Activated naive CD4-positive, alpha-beta T cell treated with anti-CD3 and anti-CD28 coated beads, Interleukin-2, amount 50 U/mL, for 16 hours (primary cell): ENCODE results near the gene TANK.
"Not testable (repeated sequence)": the region's sequence is repeated elsewhere in the genome, so short reads cannot be mapped to it uniquely, and the experiment has no call there.

Experiments
- DNase-seq: peaks from one replicate; pipeline ENCODE4 v3.0.0-alpha.2; 2020

TANK gene

DNA sequence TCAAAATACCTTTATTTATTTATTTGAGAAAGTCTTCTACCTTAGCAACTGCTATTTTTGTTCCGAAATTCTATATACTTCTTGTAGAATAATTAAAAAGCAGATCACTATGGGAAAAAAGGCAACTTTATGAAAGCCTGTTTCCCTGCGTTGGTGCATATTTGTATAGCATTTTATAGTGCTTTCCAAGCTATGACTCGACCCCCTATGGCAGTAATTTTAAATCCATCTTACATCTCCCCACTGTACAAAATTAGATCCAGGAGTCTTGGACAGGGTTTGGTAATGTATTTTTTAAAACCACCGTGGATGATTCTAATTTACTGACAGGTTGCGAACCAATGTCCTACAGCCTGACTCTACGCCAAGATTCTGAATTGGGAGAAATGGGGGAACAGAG is 10.1 kb downstream of the TANK start:
- DNase-seq: no peak

GRCh38 chr2:161170958-161171932 is 11.0 kb downstream of the TANK start:
- no peak for DNase-seq

GRCh38 chr2:161172901-161173540 is 12.8 kb downstream of the TANK start:
- DNase-seq: no peak

- DNase-seq: no peak
These were observed 13.4 kb downstream of the TANK start for GRCh38 chr2:161173541-161174194.

- DNase-seq: no peak
These were observed 17.7 kb downstream of the TANK start for GRCh38 chr2:161177969-161178368.

DNA sequence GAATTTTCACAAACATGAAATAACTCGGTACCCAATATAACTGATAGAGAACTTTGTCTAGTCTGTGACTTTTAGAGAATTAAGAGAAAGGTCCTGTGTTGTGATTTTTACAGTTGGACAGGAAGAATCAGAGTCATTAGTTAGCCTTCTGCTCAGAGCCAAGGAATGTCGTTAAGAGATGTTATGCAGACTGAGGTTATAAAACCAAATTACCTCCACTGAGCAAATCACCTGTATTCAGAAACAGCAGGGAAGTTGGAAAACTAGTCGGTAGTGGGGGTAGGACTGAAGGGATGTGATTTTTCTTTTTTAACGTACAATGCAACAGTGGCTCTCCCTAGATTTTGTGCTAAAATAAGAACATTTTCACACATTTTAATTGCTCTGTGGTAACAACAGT is 18.5 kb downstream of the TANK start:
- no peak for DNase-seq

DNA sequence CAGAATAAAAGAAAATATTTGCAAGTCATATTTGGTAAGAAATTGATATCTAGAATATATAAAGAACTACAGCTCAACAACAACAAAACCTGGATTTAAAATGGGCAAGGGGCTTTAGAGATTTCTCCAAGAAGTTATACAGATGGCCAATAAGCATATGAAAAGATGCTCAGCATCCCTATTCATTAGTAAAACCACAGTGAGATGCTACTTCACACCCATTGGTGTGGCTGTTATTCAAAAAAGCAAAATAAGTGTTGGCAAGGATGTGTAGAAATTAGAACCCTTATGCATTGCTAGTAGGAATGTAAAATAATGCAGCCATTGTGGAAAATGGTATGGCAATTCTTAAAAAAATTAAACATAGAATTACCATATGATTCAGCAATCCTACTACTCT is 29.8 kb downstream of the TANK start:
- DNase-seq: no peak

DNA sequence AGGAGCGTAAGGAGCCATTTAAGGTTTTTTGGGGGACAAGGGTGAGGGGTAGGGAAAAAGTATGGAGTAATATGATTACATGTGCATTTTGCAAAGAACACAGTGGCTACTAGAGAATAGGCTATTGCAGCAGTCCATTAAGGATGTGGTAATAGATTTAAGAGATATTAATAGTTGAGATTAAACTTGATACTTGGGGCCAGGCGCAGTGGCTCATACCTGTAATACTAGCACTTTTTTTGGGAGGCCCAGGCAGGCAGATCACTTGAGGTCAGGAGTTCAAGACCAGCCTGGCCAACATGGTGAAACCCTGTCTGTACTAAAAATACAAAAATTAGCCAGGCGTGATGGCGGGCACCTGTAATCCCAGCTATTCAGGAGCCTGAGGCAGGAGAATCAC is 35.4 kb downstream of the TANK start:
- not testable (repeated sequence) for DNase-seq

GRCh38 chr2:161199912-161200701 is 39.9 kb downstream of the TANK start:
- no peak for DNase-seq

DNA sequence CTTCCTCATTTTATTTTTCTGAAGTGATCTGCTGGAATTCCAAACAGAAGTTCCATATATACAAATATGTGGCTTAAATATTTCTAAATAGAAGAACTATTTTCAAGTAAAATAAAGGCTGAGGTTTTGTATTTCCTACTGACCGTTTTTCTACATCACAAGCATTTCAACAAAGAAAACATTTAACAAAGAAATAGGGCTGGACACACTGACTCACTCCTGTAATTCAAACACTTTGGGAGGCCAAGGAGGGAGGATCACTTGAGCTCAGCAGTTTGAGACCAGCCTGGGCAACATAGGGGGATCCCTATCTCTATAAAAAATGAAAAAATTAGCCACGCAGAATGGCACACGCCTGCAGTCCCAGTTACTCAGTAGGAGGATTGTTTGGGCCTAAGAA is 44.6 kb downstream of the TANK start:
- no peak for DNase-seq

DNA sequence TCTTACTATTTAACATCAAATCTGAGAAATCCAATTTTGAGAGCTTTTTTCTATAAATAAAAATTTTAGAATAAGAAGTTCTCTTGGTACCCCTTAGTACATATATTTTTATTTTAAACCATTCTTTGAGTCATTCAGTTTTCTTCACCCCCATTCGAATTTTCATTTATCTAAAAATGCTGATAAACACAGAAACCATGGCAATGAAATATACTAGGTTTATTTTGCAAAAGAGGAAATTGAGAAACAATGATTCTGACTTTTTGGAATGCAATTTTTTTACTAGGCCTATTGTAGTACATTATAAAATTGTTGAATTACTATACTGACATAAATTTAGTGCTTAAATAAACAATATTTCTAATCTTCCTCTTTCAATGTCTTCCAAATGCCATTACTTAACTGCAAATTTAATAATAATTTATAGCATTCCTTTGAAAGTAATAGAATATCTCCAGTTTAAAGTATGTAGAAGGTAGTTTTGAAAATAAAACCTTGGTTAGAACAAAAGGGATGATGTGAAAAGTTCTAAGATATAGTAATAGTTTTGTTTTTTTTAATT is 46.3 kb downstream of the TANK start:
- no peak for DNase-seq

DNA sequence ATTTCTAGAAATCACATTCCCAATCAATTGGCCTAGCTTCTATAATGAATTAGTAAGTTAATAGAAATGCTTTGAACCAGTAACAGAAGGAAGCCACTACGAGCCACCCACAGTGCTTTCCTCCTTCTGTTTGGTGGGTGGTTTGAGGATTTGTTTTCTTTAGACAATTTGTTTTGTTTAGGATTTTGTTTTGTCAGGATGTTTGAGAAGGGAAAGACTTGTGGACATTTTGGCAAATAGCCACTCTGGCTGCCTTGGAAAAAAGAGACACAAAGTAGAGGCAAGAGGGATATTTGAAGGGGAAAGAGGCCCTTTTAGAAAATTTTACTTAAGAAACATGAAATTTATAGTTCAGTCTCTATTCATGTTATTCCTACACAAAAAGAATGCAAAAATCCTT is 47.7 kb downstream of the TANK start:
- no peak for DNase-seq

DNA sequence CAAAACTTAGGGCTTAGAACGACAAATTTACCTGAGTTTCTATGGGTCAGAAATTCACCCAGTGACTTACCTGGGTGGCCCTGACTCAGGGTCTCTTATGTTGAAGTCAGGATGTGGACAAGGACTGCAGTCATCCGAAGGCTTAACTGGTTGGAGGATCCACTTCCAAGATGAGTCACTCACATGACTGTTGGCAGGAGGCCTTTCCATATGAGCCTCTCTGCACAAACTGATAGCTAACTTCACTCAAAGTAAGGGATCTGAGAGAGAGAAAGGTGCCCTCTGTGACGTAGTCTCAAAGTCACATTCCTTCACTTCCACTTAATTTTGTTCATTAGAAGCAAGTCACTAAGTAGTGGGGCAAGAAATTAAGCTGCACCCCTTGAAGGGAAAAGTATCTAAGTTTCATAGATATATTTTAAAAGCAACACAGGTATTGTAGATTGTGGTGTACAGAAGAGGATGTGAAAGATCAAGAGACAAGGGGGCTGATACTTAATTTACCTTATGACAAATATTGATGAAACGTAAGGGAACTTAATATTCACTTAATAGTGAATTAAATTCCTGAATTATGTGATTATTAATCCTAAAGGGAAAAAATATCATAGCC is 48.4 kb downstream of the TANK start:
- no peak for DNase-seq

DNA sequence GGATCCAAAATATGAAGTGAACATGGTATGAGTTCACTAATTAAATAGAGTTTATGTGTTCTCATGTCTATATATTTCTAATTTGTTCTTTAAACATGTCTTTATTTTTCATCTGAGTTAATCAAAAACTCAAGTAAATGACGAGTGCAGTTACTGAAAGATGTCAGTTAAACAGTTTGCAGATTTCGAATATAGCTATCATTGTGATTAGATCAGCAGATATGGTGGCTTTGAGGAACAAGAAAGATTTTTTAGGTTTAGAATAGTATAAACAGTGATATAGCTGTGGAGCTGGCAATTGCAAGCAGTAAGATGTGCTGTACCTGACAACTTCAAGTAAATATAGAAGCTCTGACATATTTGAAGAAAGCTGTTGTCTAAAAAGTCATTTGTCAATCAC is 49.7 kb downstream of the TANK start:
- DNase-seq: no peak

GRCh38 chr2:161217597-161218185 is 57.5 kb downstream of the TANK start:
- no peak for DNase-seq

DNA sequence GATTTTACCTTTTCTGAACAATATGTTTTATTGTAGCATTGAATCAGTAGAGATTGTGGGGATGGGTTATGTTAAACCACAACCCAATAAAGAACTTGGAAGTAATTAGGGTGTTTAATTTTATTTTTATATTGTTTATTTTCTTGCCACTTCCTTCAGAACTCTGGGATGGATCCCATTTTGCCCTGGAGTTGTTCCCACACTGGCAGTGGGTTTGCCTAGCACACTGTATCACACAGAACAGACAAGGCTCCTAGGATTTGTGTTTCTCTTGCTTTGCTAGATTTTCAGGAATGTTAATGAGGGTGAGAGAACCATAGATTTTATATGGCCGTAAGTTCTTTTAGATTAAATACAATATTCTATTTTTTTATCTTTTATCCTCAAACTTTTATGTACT is 59.0 kb downstream of the TANK start:
- no peak for DNase-seq

GRCh38 chr2:161223139-161223732 is 63.0 kb downstream of the TANK start:
- DNase-seq: no peak

DNA sequence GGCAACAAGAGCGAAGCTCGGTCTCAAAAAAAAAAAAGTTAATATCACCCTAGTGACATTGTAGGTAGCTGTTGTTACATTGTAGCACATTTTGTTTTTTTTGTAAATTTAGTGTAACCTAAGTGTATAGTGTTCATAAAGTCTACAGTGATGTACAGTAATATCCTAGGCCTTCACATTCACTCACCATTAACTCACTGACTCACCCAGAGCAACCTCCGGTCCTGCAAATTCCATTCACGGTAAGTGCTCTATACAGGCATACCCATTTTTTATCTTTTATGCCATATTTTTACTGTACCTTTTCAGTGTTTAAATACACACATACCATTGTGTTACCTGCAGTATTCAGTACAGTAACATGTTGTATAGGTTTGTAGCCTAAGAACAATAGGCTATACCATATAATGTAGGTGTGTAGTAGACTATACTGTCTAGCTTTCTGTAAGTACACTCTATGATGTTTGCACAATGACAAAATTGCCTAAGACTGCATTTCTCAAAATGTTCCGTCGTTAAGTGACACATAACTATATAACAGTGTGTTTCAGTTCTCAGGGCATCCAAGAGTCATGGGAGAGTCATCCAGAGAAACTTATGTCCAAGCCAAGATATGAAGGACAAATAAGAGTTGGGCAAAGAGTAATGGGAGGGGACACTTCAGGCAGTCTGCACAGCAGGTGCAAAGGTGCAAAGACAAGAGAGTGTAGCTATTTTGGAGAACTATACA is 68.4 kb downstream of the TANK start:
- DNase-seq: no peak

DNA sequence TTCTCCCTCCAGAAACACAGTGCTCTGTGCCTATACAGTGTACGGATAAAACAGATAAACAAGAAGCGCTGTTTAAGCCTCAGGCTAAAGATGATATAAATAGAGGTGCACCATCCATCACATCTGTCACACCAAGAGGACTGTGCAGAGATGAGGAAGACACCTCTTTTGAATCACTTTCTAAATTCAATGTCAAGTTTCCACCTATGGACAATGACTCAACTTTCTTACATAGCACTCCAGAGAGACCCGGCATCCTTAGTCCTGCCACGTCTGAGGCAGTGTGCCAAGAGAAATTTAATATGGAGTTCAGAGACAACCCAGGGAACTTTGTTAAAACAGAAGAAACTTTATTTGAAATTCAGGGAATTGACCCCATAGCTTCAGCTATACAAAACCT is 70.7 kb downstream of the TANK start:
- no peak for DNase-seq

GRCh38 chr2:161232571-161232970 is 72.3 kb downstream of the TANK start:
- no peak for DNase-seq
